Measurements from ENCODE around the gene ANKRD42.
A peak's percentile ranks its signal among the peaks of the same experiment; 100 is the strongest.

Gene ANKRD42

GRCh38 chr11:83238111-83238510 is 44.6 kb downstream of the ANKRD42 start:
- TF ChIP-seq, protein P1, sequence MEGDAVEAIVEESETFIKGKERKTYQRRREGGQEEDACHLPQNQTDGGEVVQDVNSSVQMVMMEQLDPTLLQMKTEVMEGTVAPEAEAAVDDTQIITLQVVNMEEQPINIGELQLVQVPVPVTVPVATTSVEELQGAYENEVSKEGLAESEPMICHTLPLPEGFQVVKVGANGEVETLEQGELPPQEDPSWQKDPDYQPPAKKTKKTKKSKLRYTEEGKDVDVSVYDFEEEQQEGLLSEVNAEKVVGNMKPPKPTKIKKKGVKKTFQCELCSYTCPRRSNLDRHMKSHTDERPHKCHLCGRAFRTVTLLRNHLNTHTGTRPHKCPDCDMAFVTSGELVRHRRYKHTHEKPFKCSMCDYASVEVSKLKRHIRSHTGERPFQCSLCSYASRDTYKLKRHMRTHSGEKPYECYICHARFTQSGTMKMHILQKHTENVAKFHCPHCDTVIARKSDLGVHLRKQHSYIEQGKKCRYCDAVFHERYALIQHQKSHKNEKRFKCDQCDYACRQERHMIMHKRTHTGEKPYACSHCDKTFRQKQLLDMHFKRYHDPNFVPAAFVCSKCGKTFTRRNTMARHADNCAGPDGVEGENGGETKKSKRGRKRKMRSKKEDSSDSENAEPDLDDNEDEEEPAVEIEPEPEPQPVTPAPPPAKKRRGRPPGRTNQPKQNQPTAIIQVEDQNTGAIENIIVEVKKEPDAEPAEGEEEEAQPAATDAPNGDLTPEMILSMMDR (IDR thresholded peaks at IDR 0.05; ENCODE audit: low read depth, low read length): no peak

GRCh38 chr11:83241291-83241946 is 47.9 kb downstream of the ANKRD42 start:
- no peak overlapping the region for H3K4me3 ChIP-seq (ENCODE audit: low read depth, low read length)
- TF ChIP-seq, protein P1 (IDR thresholded peaks at IDR 0.05; ENCODE audit: low read depth, low read length): peak; percentile 68

More at GRCh38 chr11:83238111-83238510, 44.6 kb downstream of the ANKRD42 start:
- H3K4me3 ChIP-seq (ENCODE audit: low read depth, low read length): no peak overlapping the region

GRCh38 chr11:83249445-83249844 is 55.9 kb downstream of the ANKRD42 start:
- TF ChIP-seq, protein P1 (IDR thresholded peaks at IDR 0.05; ENCODE audit: low read depth, low read length): no peak
- H3K4me3 ChIP-seq (ENCODE audit: low read depth, low read length): no peak overlapping the region

DNA sequence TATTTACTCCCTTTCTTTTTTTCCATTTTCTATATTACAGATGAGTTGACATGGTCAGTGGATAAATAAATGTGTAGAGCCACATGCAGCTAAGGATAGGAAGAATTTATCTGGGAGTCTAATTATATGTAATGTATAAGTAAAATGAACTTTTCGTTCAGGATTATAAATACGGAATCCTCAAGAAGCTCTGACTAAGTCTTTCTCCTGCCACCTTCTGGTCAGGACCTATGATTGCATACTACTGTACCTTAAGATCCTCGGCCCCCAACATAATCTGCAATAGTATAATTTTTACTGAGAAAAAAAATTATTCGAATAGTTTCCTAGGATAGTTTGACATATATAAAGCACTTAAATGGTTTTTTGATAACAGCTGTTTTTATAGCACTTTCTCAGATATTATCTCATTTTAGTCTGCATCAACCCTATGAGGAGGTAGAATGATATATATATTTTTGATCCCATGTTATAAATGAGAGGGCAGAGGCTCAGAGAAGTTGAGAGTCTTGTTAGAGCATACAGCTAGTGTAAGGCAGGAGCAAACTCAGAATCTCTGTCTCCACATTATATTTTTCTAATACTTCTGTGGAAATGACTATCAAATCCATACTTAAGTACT is 56.6 kb downstream of the ANKRD42 start:
- TF ChIP-seq, protein P1 (IDR thresholded peaks at IDR 0.05; ENCODE audit: low read depth, low read length): peak; percentile 66
- no peak overlapping the region for H3K4me3 ChIP-seq (ENCODE audit: low read depth, low read length)

DNA sequence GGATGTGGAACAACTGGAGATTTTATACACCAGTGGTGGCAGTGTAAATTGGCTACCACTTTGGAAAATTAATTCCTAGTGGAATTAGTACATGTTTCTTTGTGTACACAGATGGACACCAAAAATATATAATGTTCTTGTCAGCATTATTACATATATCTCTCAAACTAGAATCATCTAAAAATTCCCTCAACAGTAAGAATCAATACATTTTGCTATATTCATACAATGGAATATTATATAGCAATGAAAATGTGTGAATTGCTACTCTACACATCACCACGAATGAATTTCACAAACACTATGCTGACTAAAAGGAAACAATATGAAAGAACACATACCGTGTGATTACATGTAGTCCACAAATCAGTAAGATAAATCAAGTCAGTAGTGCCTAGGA is 58.8 kb downstream of the ANKRD42 start:
- no peak overlapping the region for H3K4me3 ChIP-seq (ENCODE audit: low read depth, low read length)
- TF ChIP-seq, protein P1 (IDR thresholded peaks at IDR 0.05; ENCODE audit: low read depth, low read length): no peak

- H3K4me3 ChIP-seq (ENCODE audit: low read depth, low read length): no peak overlapping the region
- TF ChIP-seq, protein P1 (IDR thresholded peaks at IDR 0.05; ENCODE audit: low read depth, low read length): no peak
These were observed 59.4 kb downstream of the ANKRD42 start for GRCh38 chr11:83252941-83253340.

DNA sequence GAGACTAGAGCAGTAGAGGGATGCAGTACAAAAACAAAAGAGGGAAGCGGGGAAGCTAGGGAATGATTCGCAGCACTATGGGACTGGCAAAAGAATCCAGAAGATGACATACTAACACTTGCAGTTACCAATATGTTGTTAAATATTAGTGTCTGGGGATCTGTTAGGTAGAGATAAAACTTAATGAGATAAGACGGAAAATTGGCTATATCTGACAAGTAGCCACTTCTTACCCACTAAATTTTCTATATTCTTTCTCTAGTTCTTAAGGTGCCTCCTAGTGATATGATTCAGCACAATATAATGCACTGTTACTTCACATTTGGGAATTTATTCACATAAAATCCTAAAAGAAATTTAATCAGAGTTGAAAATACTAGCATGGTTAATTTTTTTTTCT is 61.9 kb downstream of the ANKRD42 start:
- no peak overlapping the region for H3K4me3 ChIP-seq (ENCODE audit: low read depth, low read length)
- TF ChIP-seq, protein P1 (IDR thresholded peaks at IDR 0.05; ENCODE audit: low read depth, low read length): no peak
